HEK293 (cell line): Measurements from ENCODE around the gene RASAL2.

ENCODE experiments used
- CTCF ChIA-PET: fragments of 350-600 bp; formaldehyde crosslinking; extraction: SDS; loops from one replicate; lab custom pipeline; 2021; ENCODE audit warnings: antibody characterized with exemption; lab: Yijun Ruan, JAX
- POLR2A ChIA-PET: fragments of 300-600 bp; formaldehyde crosslinking; extraction: SDS; loops from one replicate; lab custom pipeline; 2020; ENCODE audit warnings: antibody characterized with exemption, inconsistent platforms; lab: Yijun Ruan, JAX
- H3K27ac ChIP-seq: fragments of 200-500 bp; sonication (Bioruptor generic); 2 replicates; pipeline ENCODE4 v1.5.1; 2014; ENCODE audit warnings: low read depth, low read length, control low read depth, inconsistent platforms; ENCODE audit errors: extremely low read depth
- H3K36me3 ChIP-seq, 2 experiments: fragments of 200-500 bp in 1 of 2; sonication (Bioruptor generic) in 1 of 2; 1 replicate in 1 of 2; 2 replicates in 1 of 2; pipeline ENCODE4 v1.5.1; 2014 to 2017; ENCODE audit warnings: inconsistent platforms in 2 of 2, low read length in 2 of 2; ENCODE audit not compliant: control insufficient read depth in 2 of 2, insufficient read depth in 1 of 2
- H3K4me1 ChIP-seq: fragments of 200-500 bp; sonication (Bioruptor generic); 2 replicates; pipeline ENCODE4 v1.5.1; 2014; ENCODE audit warnings: mild to moderate bottlenecking, low read length, inconsistent platforms; ENCODE audit not compliant: control insufficient read depth, insufficient read depth
- H3K4me3 ChIP-seq: 2 replicates; pipeline ENCODE4 v1.5.1; 2011; ENCODE audit warnings: low read depth, mild to moderate bottlenecking, control low read depth, low read length, moderate library complexity
- H3K9me3 ChIP-seq: fragments of 200-500 bp; sonication (Bioruptor generic); 2 replicates; pipeline ENCODE4 v1.5.1; 2014; ENCODE audit warnings: low read depth, low read length, inconsistent platforms; ENCODE audit not compliant: control insufficient read depth, insufficient read depth
- BCL11A ChIP-seq: fragments of 450-650 bp; formaldehyde crosslinking; IDR thresholded peaks from 2 replicates; pipeline ENCODE4 v1.5.1; 2016; ENCODE audit warnings: low read depth, missing biosample characterization, missing genetic modification characterization
- HIC1 ChIP-seq: fragments of 450-650 bp; formaldehyde crosslinking; IDR thresholded peaks from 2 replicates; pipeline ENCODE4 v1.5.1; 2016; ENCODE audit warnings: missing biosample characterization, missing genetic modification characterization
- KLF1 ChIP-seq: fragments of 450-650 bp; formaldehyde crosslinking; IDR thresholded peaks from 2 replicates; pipeline ENCODE4 v1.5.1; 2016; ENCODE audit warnings: missing biosample characterization, missing genetic modification characterization
- OVOL3 ChIP-seq: fragments of 450-650 bp; formaldehyde crosslinking; IDR thresholded peaks from 2 replicates; pipeline ENCODE4 v1.5.1; 2016; ENCODE audit warnings: missing biosample characterization, missing genetic modification characterization
- TCF7L2 ChIP-seq: IDR thresholded peaks from 2 replicates; pipeline ENCODE4 v1.6.1; 2011; ENCODE audit warnings: low read depth, mild to moderate bottlenecking, inconsistent platforms, low read length, moderate library complexity, borderline replicate concordance
- YY1 ChIP-seq: fragments of 450-650 bp; formaldehyde crosslinking; IDR thresholded peaks from 2 replicates; pipeline ENCODE4 v1.5.1; 2018; ENCODE audit warnings: missing biosample characterization, missing genetic modification characterization
- YY2 ChIP-seq: fragments of 450-650 bp; formaldehyde crosslinking; IDR thresholded peaks from 2 replicates; pipeline ENCODE4 v1.5.1; 2016; ENCODE audit warnings: missing biosample characterization, missing genetic modification characterization
- ZFP3 ChIP-seq: fragments of 450-650 bp; formaldehyde crosslinking; IDR thresholded peaks from 2 replicates; pipeline ENCODE4 v1.5.1; 2016; ENCODE audit warnings: low read depth, missing biosample characterization, missing genetic modification characterization
- ZFP37 ChIP-seq: fragments of 450-650 bp; formaldehyde crosslinking; IDR thresholded peaks from 2 replicates; pipeline ENCODE4 v1.5.1; 2016; ENCODE audit warnings: missing biosample characterization, missing genetic modification characterization
- ZNF132 ChIP-seq: fragments of 450-650 bp; formaldehyde crosslinking; IDR thresholded peaks from 2 replicates; pipeline ENCODE4 v1.5.1; 2017; ENCODE audit warnings: missing biosample characterization, missing genetic modification characterization, borderline replicate concordance
- ZNF19 ChIP-seq: fragments of 450-650 bp; formaldehyde crosslinking; IDR thresholded peaks from 2 replicates; pipeline ENCODE4; 2016; ENCODE audit warnings: missing biosample characterization, missing genetic modification characterization, low read depth
- ZNF221 ChIP-seq: fragments of 450-650 bp; formaldehyde crosslinking; IDR thresholded peaks from 2 replicates; pipeline ENCODE4 v1.5.1; 2017; ENCODE audit warnings: missing biosample characterization, missing genetic modification characterization, borderline replicate concordance
- ZNF391 ChIP-seq: fragments of 450-650 bp; formaldehyde crosslinking; IDR thresholded peaks from 2 replicates; pipeline ENCODE4 v1.5.1; 2016; ENCODE audit warnings: low read depth, missing biosample characterization, missing genetic modification characterization, borderline replicate concordance
- ZNF394 ChIP-seq: fragments of 450-650 bp; formaldehyde crosslinking; IDR thresholded peaks from 2 replicates; pipeline ENCODE4 v1.5.1; 2016; ENCODE audit warnings: missing biosample characterization, missing genetic modification characterization, mild to moderate bottlenecking, moderate library complexity, borderline replicate concordance
- ZNF416 ChIP-seq: fragments of 450-650 bp; formaldehyde crosslinking; IDR thresholded peaks from 2 replicates; pipeline ENCODE4 v1.5.1; 2016; ENCODE audit warnings: missing biosample characterization, missing genetic modification characterization
- ZNF426 ChIP-seq: fragments of 450-650 bp; formaldehyde crosslinking; IDR thresholded peaks from 2 replicates; pipeline ENCODE4 v1.5.1; 2017; ENCODE audit warnings: missing biosample characterization, missing genetic modification characterization, mild to moderate bottlenecking, inconsistent platforms, moderate library complexity
- ZNF544 ChIP-seq: fragments of 450-650 bp; formaldehyde crosslinking; IDR thresholded peaks from 2 replicates; pipeline ENCODE4 v1.5.0; 2017; ENCODE audit warnings: missing biosample characterization, missing genetic modification characterization
- ZNF549 ChIP-seq: fragments of 450-650 bp; IDR thresholded peaks from 2 replicates; pipeline ENCODE4 v1.5.1; 2018; ENCODE audit warnings: missing biosample characterization, missing genetic modification characterization, mild to moderate bottlenecking, inconsistent platforms, moderate library complexity
- ZNF677 ChIP-seq: fragments of 450-650 bp; IDR thresholded peaks from 2 replicates; pipeline ENCODE4 v1.5.0; 2018; ENCODE audit warnings: missing biosample characterization, mild to moderate bottlenecking, missing genetic modification characterization, moderate library complexity
- ZNF785 ChIP-seq: fragments of 450-650 bp; formaldehyde crosslinking; IDR thresholded peaks from 2 replicates; pipeline ENCODE4 v1.5.1; 2016; ENCODE audit warnings: missing biosample characterization, missing genetic modification characterization
- TF ChIP-seq, protein P1 (sequence below): fragments of 450-650 bp; formaldehyde crosslinking; IDR thresholded peaks from 2 replicates; pipeline ENCODE4 v1.5.1; 2016; ENCODE audit warnings: missing biosample characterization, missing genetic modification characterization, borderline replicate concordance
- TF ChIP-seq, protein P2 (sequence below): fragments of 450-650 bp; formaldehyde crosslinking; IDR thresholded peaks from 2 replicates; pipeline ENCODE4 v1.5.1; 2016; ENCODE audit warnings: missing biosample characterization, missing genetic modification characterization
- TF ChIP-seq, protein P3 (sequence below): fragments of 450-650 bp; formaldehyde crosslinking; IDR thresholded peaks from 2 replicates; pipeline ENCODE4 v1.5.1; 2016; ENCODE audit warnings: missing biosample characterization, missing genetic modification characterization

The RASAL2 gene

GRCh38 chr1:178360421-178360820 lies 266.5 kb downstream of the RASAL2 start (continued):
- TF ChIP-seq ZNF785 (tag by site-specific recombination) (no peak), BCL11A (tag by site-specific recombination) (no peak), ZNF426 (tag by site-specific recombination) (no peak), ZNF394 (tag by site-specific recombination) (no peak), ZNF544 (no peak), ZNF391 (tag by site-specific recombination) (no peak), KLF1 (no peak), ZFP3 (tag by site-specific recombination) (no peak), ZNF549 (tag by site-specific recombination) (no peak), OVOL3 (tag by site-specific recombination) (no peak)

- ChIA-PET CTCF (interaction anchor here (0.6 to 1.0 kb wide), 2 partner anchors 10 to 33 kb away, joined by 3 read pairs; no protein-coding TSS in a partner anchor), POLR2A (no interaction called here)
- Histone ChIP-seq H3K36me3 (no peaks in the 10 kb centered on the region), H3K9me3 (no peaks in the 10 kb centered on the region)
- TF ChIP-seq YY1 (tag by site-specific recombination): no peak
- TF ChIP-seq ZNF549 (tag by site-specific recombination): no peak
- TF ChIP-seq ZNF19 (tag by site-specific recombination): no peak
- TF ChIP-seq, protein P1, sequence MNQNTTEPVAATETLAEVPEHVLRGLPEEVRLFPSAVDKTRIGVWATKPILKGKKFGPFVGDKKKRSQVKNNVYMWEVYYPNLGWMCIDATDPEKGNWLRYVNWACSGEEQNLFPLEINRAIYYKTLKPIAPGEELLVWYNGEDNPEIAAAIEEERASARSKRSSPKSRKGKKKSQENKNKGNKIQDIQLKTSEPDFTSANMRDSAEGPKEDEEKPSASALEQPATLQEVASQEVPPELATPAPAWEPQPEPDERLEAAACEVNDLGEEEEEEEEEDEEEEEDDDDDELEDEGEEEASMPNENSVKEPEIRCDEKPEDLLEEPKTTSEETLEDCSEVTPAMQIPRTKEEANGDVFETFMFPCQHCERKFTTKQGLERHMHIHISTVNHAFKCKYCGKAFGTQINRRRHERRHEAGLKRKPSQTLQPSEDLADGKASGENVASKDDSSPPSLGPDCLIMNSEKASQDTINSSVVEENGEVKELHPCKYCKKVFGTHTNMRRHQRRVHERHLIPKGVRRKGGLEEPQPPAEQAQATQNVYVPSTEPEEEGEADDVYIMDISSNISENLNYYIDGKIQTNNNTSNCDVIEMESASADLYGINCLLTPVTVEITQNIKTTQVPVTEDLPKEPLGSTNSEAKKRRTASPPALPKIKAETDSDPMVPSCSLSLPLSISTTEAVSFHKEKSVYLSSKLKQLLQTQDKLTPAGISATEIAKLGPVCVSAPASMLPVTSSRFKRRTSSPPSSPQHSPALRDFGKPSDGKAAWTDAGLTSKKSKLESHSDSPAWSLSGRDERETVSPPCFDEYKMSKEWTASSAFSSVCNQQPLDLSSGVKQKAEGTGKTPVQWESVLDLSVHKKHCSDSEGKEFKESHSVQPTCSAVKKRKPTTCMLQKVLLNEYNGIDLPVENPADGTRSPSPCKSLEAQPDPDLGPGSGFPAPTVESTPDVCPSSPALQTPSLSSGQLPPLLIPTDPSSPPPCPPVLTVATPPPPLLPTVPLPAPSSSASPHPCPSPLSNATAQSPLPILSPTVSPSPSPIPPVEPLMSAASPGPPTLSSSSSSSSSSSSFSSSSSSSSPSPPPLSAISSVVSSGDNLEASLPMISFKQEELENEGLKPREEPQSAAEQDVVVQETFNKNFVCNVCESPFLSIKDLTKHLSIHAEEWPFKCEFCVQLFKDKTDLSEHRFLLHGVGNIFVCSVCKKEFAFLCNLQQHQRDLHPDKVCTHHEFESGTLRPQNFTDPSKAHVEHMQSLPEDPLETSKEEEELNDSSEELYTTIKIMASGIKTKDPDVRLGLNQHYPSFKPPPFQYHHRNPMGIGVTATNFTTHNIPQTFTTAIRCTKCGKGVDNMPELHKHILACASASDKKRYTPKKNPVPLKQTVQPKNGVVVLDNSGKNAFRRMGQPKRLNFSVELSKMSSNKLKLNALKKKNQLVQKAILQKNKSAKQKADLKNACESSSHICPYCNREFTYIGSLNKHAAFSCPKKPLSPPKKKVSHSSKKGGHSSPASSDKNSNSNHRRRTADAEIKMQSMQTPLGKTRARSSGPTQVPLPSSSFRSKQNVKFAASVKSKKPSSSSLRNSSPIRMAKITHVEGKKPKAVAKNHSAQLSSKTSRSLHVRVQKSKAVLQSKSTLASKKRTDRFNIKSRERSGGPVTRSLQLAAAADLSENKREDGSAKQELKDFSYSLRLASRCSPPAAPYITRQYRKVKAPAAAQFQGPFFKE: no peak
- TF ChIP-seq BCL11A (tag by site-specific recombination): no peak
- no peak for TF ChIP-seq TCF7L2
- TF ChIP-seq, protein P2, sequence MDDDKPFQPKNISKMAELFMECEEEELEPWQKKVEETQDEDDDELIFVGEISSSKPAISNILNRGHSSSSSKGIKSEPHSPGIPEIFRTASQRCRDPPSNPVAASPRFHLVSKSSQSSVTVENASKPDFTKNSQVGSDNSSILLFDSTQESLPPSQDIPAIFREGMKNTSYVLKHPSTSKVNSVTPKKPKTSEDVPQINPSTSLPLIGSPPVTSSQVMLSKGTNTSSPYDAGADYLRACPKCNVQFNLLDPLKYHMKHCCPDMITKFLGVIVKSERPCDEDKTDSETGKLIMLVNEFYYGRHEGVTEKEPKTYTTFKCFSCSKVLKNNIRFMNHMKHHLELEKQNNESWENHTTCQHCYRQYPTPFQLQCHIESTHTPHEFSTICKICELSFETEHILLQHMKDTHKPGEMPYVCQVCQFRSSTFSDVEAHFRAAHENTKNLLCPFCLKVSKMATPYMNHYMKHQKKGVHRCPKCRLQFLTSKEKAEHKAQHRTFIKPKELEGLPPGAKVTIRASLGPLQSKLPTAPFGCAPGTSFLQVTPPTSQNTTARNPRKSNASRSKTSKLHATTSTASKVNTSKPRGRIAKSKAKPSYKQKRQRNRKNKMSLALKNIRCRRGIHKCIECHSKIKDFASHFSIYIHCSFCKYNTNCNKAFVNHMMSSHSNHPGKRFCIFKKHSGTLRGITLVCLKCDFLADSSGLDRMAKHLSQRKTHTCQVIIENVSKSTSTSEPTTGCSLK (tag by site-specific recombination): no peak
- TF ChIP-seq ZFP37: no peak
- no peak for TF ChIP-seq YY2 (tag by site-specific recombination)
- TF ChIP-seq ZNF677 (tag by site-specific recombination): no peak
- no peak for TF ChIP-seq ZNF221 (tag by site-specific recombination)
- TF ChIP-seq HIC1: no peak
- TF ChIP-seq, protein P3, sequence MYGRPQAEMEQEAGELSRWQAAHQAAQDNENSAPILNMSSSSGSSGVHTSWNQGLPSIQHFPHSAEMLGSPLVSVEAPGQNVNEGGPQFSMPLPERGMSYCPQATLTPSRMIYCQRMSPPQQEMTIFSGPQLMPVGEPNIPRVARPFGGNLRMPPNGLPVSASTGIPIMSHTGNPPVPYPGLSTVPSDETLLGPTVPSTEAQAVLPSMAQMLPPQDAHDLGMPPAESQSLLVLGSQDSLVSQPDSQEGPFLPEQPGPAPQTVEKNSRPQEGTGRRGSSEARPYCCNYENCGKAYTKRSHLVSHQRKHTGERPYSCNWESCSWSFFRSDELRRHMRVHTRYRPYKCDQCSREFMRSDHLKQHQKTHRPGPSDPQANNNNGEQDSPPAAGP: no peak
- TF ChIP-seq ZNF132: no peak
- TF ChIP-seq ZNF416 (tag by site-specific recombination): no peak
- TF ChIP-seq, all 188 proteins: peak for 0
- H3K4me1 ChIP-seq: no peaks in the 10 kb centered on the region; the same call in 1 of the 2 replicates
- H3K4me3 ChIP-seq: no peak overlapping the region
- no peak overlapping the region for H3K27ac ChIP-seq
Observed at GRCh38 chr1:178361847-178362246, 267.9 kb downstream of the RASAL2 start.
